ENCODE data around the gene CEACAM19. TPM values are rescaled to one million over a fixed set of nuclear protein-coding genes. Genes with fewer than 3 reads are reported as not detected.

Gene CEACAM19
- total and polyA plus RNA-seq, 2 of the 4 experiments (the other 2 are of a cell fraction): 0.72 to 9.3 TPM

- Histone ChIP-seq H4K8ac (ENCODE audit: low read depth in 2 of 2, low read length in 2 of 2) (peak overlapping the region; percentile 24 to 91; a peak in 3 of 4 replicates), H3K4me2 (ENCODE audit: low read depth, low read length) (no peak overlapping the region), H3K79me1 (ENCODE audit: low read depth in 1 of 2, low read length in 2 of 2) (no peaks in the 10 kb centered on the region; a peak in 1 of 4 replicates), H3K56ac (ENCODE audit: extremely low read depth, insufficient read depth, low read length) (no peak overlapping the region), H3K4ac (ENCODE audit: low read depth, low read length) (peak overlapping the region; percentile 95), H3K27ac (ENCODE audit: insufficient read depth, low read length) (no peak overlapping the region), H2BK120ac (ENCODE audit: low read depth, low read length) (peak overlapping the region; percentile 97), H2AFZ (replicated peaks; ENCODE audit: low read length, poor library complexity) (no peak overlapping the region), H2BK15ac (ENCODE audit: low read depth, low read length) (peak overlapping the region; percentile 77), H2BK20ac (ENCODE audit: low read depth, low read length) (peak overlapping the region; percentile 99), H3K9ac (ENCODE audit: low read depth, low read length) (no peak overlapping the region), H3K14ac (replicated peaks; ENCODE audit: low read depth, low read length) (peak overlapping the region; percentile 83), H2BK5ac (ENCODE audit: low read depth, low read length, poor library complexity, severe bottlenecking) (peak overlapping the region; percentile 73), H3K9me1 (ENCODE audit: insufficient read depth, low read length) (peaks cover 21% of the 10 kb centered on the region), H3K36me3 (ENCODE audit: control insufficient read depth, insufficient read depth, low read length) (peaks cover 4% of the 10 kb centered on the region; the same call in 1 of the 2 replicates), H3K23ac (ENCODE audit: low read depth, low read length) (no peak overlapping the region), H4K5ac (ENCODE audit: low read depth, low read length) (peak overlapping the region; percentile 42; the same call in 1 of the 2 replicates), H3K18ac (ENCODE audit: low read depth, low read length) (peak overlapping the region; percentile 26), H3K4me1 (ENCODE audit: control insufficient read depth, insufficient read depth, low read length) (peaks cover 15% of the 10 kb centered on the region), H3K27me3 (ENCODE audit: control insufficient read depth, insufficient read depth, low read length) (no peaks in the 10 kb centered on the region), H2AK9ac (replicated peaks; ENCODE audit: low read depth, low read length, poor library complexity) (no peak overlapping the region), H3K9me3 (ENCODE audit: control insufficient read depth, insufficient read depth, low read length) (peaks cover 2% of the 10 kb centered on the region; the same call in 1 of the 2 replicates), H4K91ac (ENCODE audit: insufficient read depth, low read depth, low read length) (peak overlapping the region; percentile 91), H3K4me3 (ENCODE audit: insufficient read depth, low read depth, low read length) (no peak overlapping the region), H4K20me1 (ENCODE audit: insufficient read depth, low read length) (no peaks in the 10 kb centered on the region; the same call in 1 of the 2 replicates), H2AK5ac (ENCODE audit: low read depth, low read length) (peak overlapping the region; percentile 94)
- intact Hi-C loops (cut with micrococcal nuclease): no loop called here
- 86% methylated on average over 4 of the region's 4 CpGs; no CpG with 5 or more reads in 1 of the 2 experiments for WGBS, 2 experiments (ENCODE audit: extremely low coverage in 2 of 2, insufficient read length in 1 of 2)
- in situ Hi-C loops (cut with MboI; ENCODE audit: low sequenced_read_pairs): no loop called here
- ATAC-seq (ENCODE audit: low read depth): no peak
- DNase-seq: no peak
- BruUV-seq (replicated peaks): no TSS peak
- dilution Hi-C loops (cut with HindIII; ENCODE audit: low sequenced_read_pairs, unreplicated experiment): no loop called here
- ChIA-PET POLR2A (ENCODE audit: unreplicated experiment) (no interaction called here), CTCF (interaction anchor here (0.7 kb wide), 1 partner anchor 149 kb away, joined by 4 read pairs; no protein-coding TSS in a partner anchor)
- TF ChIP-seq USF2 (IDR thresholded peaks at IDR 0.05; ENCODE audit: low read depth, low read length): no peak
- TF ChIP-seq FOS (IDR thresholded peaks at IDR 0.05; ENCODE audit: low read depth, low read length): no peak
- TF ChIP-seq MAFK (IDR thresholded peaks at IDR 0.05; ENCODE audit: low read depth, low read length): no peak
- TF ChIP-seq CTCF (conservative IDR thresholded peaks at IDR 0.05; ENCODE audit: low read depth, low read length): no peak
- no peak for TF ChIP-seq BHLHE40 (IDR thresholded peaks at IDR 0.05; ENCODE audit: low read depth, low read length)
- TF ChIP-seq CEBPB (IDR thresholded peaks at IDR 0.05; ENCODE audit: low read depth, low read length): no peak
- no peak for TF ChIP-seq POLR2A (IDR thresholded peaks at IDR 0.05; ENCODE audit: low read depth, low read length)
- no peak for TF ChIP-seq RAD21 (IDR thresholded peaks at IDR 0.05; ENCODE audit: low read length)
- no peak for TF ChIP-seq NFE2L2 (IDR thresholded peaks at IDR 0.05; ENCODE audit: low read depth, low read length)
- no peak for TF ChIP-seq SMC3 (IDR thresholded peaks at IDR 0.05; ENCODE audit: low read depth, low read length)
- no peak for TF ChIP-seq CHD1 (IDR thresholded peaks at IDR 0.05; ENCODE audit: low read depth, low read length)
- no peak for TF ChIP-seq ELK1 (IDR thresholded peaks at IDR 0.05; ENCODE audit: borderline replicate concordance, low read depth, low read length)
These were observed 46.4 kb upstream of the CEACAM19 start for GRCh38 chr19:44624840-44625354.

All from IMR-90 (cell line).